Gastroesophageal sphincter (tissue), 4 donors: ENCODE results near the gene PAAF1. TPM values are rescaled to one million over a fixed set of nuclear protein-coding genes. Genes with fewer than 3 reads are reported as not detected.
A peak's percentile ranks its signal among the peaks of the same experiment; 100 is the strongest.

Experiments
- ATAC-seq: fragments of 150-250 bp; one replicate; pipeline ENCODE4 v1.9.1; 2016; ENCODE audit warnings: mild to moderate bottlenecking, moderate library complexity
- H3K27ac ChIP-seq, 4 donors: fragments of 200-600 bp; sonication (generic) in 3 of 4; 1 replicate in 3 of 4; 2 replicates in 1 of 4; pipeline ENCODE4 v1.5.1; 2016 to 2019
- H3K27me3 ChIP-seq: fragments of 200-600 bp; sonication (generic); one replicate; pipeline ENCODE4 v1.5.1; 2019
- H3K36me3 ChIP-seq, 2 donors: fragments of 200-600 bp; sonication (generic); one replicate each; pipeline ENCODE4 v1.5.1; 2019; ENCODE audit warnings: control low read depth in 1 of 2
- H3K4me1 ChIP-seq, 3 donors: fragments of 200-600 bp; sonication (generic); 1 replicate in 2 of 3; 2 replicates in 1 of 3; pipeline ENCODE4 v1.5.1; 2016 to 2019; ENCODE audit warnings: control low read depth in 2 of 3
- H3K4me3 ChIP-seq, 2 donors: fragments of 200-600 bp; sonication (generic); one replicate each; pipeline ENCODE4 v1.5.1; 2019; ENCODE audit warnings: mild to moderate bottlenecking in 1 of 2, moderate library complexity in 1 of 2
- H3K9me3 ChIP-seq, 3 donors: fragments of 200-600 bp; sonication (generic); one replicate each; pipeline ENCODE4 v1.5.1; 2017 to 2019; ENCODE audit warnings: control low read depth in 2 of 3
- CTCF ChIP-seq, 4 experiments: fragments of 200-600 bp in 2 of 4; fragments of 450-650 bp in 2 of 4; sonication (generic) in 1 of 4; IDR thresholded peaks; one replicate each; pipeline ENCODE4 v1.5.1; 2017 to 2019; ENCODE audit warnings: antibody characterized with exemption in 4 of 4, mild to moderate bottlenecking in 2 of 4, moderate library complexity in 2 of 4
- EP300 ChIP-seq: sonication (generic); formaldehyde crosslinking; IDR thresholded peaks from one replicate; pipeline ENCODE4 v1.6.1; 2017; ENCODE audit warnings: antibody characterized with exemption, mild to moderate bottlenecking
- POLR2A ChIP-seq, 2 donors: fragments of 450-650 bp; IDR thresholded peaks; one replicate each; pipeline ENCODE4 v1.6.1; 2017; ENCODE audit warnings: antibody characterized with exemption in 2 of 2, mild to moderate bottlenecking in 2 of 2, moderate library complexity in 1 of 2
- POLR2AphosphoS5 ChIP-seq: sonication (generic); formaldehyde crosslinking; IDR thresholded peaks from one replicate; pipeline ENCODE4 v1.6.1; 2017; ENCODE audit warnings: antibody characterized with exemption
- WGBS, 2 donors: methylation state at CpG; one replicate each; pipeline ENCODE4 v1.1.5; 2018; ENCODE audit warnings: low coverage in 1 of 2; 5-methylcytosine and 5-hydroxymethylcytosine counted together
- total RNA-seq, 4 donors: library from RNA; depleted of rRNA; stranded (reverse); fragments of >200 nt; gene quantifications; one replicate each; pipeline ENCODE4 v1.1.0, GENCODE V29; 2016

PAAF1 gene
- total RNA-seq = 10 to 100 TPM; 16.2 to 30.2 (median 17.8) TPM

GRCh38 chr11:73876424-73877310 is at the start of gene PAAF1, which contains the start of gene COA4:
Gene PAAF1 (plus strand): TSS chr11:73876999. CDS start chr11:73877022, 23 bp downstream.
Gene COA4 (minus strand): TSS chr11:73876846. CDS start chr11:73873378, 3,468 bp downstream.
- 0 to 1% methylated on average over 16 to 19 of the region's 57 CpGs for WGBS, 2 donors
- H3K27ac ChIP-seq = peak within 1 kb of the TSS; percentile 51 to 87 (median 86)
- H3K9me3 ChIP-seq = no peaks in the 10 kb centered on the region
- H3K4me3 ChIP-seq = peak within 1 kb of the TSS; percentile 54 to 69
- H3K27me3 ChIP-seq = no peaks in the 10 kb centered on the region
- H3K4me1 ChIP-seq = peaks cover 0 to 43% (median 17%) of the 10 kb centered on the region in 3 donors
- peaks cover 0 to 32% of the 10 kb centered on the region in 2 donors for H3K36me3 ChIP-seq
- ATAC-seq = peak; percentile 99
- TF ChIP-seq EP300 (no peak), POLR2A (IDR thresholded peaks at IDR 0.05) (peak; percentile 21 to 44), CTCF (IDR thresholded peaks at IDR 0.05) (peak in 1 of 4 experiments; percentile 6), POLR2AphosphoS5 (peak; percentile 85)

DNA sequence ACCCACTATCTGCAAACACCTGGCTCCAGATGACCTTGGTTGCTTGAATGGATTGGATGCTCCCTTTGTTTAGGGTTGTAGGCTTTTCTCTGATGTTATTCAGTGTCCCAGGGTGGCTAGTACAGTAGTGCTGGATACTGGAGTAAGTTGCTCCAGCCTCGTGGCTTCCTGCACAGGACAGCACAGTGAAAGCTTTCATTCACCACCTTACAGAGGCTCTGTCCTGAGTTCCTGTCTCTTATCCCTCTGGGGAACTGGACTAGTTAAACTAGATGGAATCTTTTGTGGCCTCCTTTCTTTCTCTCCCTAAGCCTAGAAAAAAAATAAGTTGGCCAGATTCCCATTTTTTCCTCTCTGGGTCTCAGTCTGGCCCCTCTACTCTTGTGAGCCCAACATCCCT is 46.5 kb upstream of the PAAF1 start:
- WGBS, 2 donors = 71% methylated on average over 1 of the region's 1 CpG; no CpG with 5 or more reads in 1 of the 2 donors
- H3K27me3 ChIP-seq = no peaks in the 10 kb centered on the region
- no peaks in the 10 kb centered on the region for H3K9me3 ChIP-seq
- TF ChIP-seq CTCF (IDR thresholded peaks at IDR 0.05) (no peak), POLR2AphosphoS5 (no peak), EP300 (no peak), POLR2A (IDR thresholded peaks at IDR 0.05) (no peak)
- peaks cover 0 to 84% of the 10 kb centered on the region in 2 donors for H3K36me3 ChIP-seq
- no peak for ATAC-seq
- H3K4me1 ChIP-seq = no peaks in the 10 kb centered on the region
- no peak overlapping the region for H3K27ac ChIP-seq
- H3K4me3 ChIP-seq = no peak overlapping the region

DNA sequence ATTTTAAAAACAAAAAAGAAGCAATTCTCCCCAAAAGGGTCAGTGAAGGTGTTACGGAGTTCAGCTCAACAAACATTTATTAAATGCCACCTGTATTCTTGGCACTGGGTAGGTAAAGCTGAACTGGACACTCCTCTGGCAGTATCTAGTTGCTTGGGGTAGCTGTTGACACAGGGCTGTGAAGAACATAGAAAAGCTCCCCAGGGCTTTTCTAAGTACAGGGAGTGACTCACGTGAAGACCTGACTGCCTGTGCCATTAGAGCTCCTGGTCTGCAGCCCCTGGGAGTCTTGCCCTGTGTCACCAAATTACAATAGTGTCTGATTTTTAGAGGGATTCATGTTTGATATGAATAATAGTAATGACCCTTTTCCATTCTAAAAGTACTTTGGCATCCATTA is 43.7 kb upstream of the PAAF1 start:
- TF ChIP-seq CTCF (IDR thresholded peaks at IDR 0.05) (no peak), POLR2AphosphoS5 (no peak), EP300 (no peak), POLR2A (IDR thresholded peaks at IDR 0.05) (no peak)

DNA sequence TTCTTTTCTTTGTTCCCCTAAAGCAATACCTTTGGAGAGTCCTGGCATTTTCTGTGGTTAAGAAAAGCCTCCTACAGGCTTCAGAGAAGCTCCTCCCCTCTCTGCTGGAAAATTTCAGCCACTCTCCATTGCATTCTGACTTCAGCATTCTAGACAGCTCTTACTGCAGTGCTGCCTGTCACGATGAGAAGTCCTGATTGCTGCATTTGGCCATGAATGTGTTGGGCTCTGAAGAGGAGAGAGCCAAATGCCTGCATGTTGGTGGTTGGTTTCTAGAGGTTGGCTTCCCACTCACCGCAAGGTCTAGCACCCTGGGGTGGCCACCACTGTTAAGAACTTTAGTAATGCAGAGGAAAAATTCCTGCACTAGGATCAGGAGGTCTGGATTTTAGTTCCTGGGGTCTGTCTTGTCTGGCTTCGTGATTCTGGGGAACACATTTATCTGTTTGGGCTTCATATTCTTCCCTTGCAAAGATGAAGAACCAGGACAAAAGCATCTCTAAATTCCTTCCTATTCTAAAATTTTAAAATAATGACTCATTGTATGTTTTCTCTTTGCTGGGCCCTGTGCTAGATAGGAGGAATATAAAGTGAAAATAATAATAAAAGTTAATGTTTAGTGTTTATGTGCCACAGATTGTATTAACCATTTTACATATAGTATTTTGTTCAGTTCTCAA is 38.2 kb upstream of the PAAF1 start:
- WGBS, 2 donors = 87 to 100% methylated on average over 1 of the region's 3 CpGs
- H3K27ac ChIP-seq = no peak overlapping the region
- TF ChIP-seq POLR2AphosphoS5 = no peak
- TF ChIP-seq CTCF (IDR thresholded peaks at IDR 0.05) = no peak
- no peak for TF ChIP-seq POLR2A (IDR thresholded peaks at IDR 0.05)
- no peak for TF ChIP-seq EP300
- H3K4me3 ChIP-seq = no peak overlapping the region
- no peak for ATAC-seq
- peaks cover 0 to 43% of the 10 kb centered on the region in 2 donors for H3K36me3 ChIP-seq
- H3K9me3 ChIP-seq = no peaks in the 10 kb centered on the region
- H3K27me3 ChIP-seq = no peaks in the 10 kb centered on the region
- H3K4me1 ChIP-seq = no peaks in the 10 kb centered on the region

More for the DNA sequence above, 43.7 kb upstream of the PAAF1 start:
- Histone ChIP-seq H3K36me3 (peaks cover 0 to 71% of the 10 kb centered on the region in 2 donors), H3K4me1 (no peaks in the 10 kb centered on the region), H3K27me3 (no peaks in the 10 kb centered on the region), H3K9me3 (no peaks in the 10 kb centered on the region), H3K27ac (no peak overlapping the region), H3K4me3 (no peak overlapping the region)
- WGBS, 2 donors = 91% methylated on average over 2 of the region's 2 CpGs; no CpG with 5 or more reads in 1 of the 2 donors
- ATAC-seq = no peak
